Activated CD8-positive, alpha-beta memory T cell treated with anti-CD3 and anti-CD28 coated beads, Interleukin-2, amount 50 U/mL, for 24 hours (primary cell): ENCODE measurements around the gene ADAM15.

Experiments
- DNase-seq: peaks from one replicate; pipeline ENCODE4 v3.0.0-alpha.2; 2020; ENCODE audit errors: extremely low read depth

ADAM15 gene

GRCh38 chr1:155032886-155033285 lies 18.2 kb upstream of the ADAM15 start:
- no peak for DNase-seq

GRCh38 chr1:155033524-155033923 lies 17.6 kb upstream of the ADAM15 start, which contains the start of the genes DCST1 and DCST2:
DCST1 (plus strand) TSS chr1:155033824; CDS start chr1:155034037, 213 bp downstream.
DCST2 (minus strand) TSS chr1:155033781; CDS start chr1:155033701, 80 bp downstream.
- DNase-seq = no peak

- DNase-seq = no peak
Measured at GRCh38 chr1:155034318-155035208, 16.6 kb upstream of the ADAM15 start.

GRCh38 chr1:155035936-155036335 lies 15.2 kb upstream of the ADAM15 start:
- no peak for DNase-seq

- DNase-seq = no peak
Measured at GRCh38 chr1:155037043-155037442, 14.1 kb upstream of the ADAM15 start.

GRCh38 chr1:155037851-155038441 lies 13.2 kb upstream of the ADAM15 start:
- no peak for DNase-seq

- DNase-seq = no peak
Measured at GRCh38 chr1:155038602-155039307, 12.4 kb upstream of the ADAM15 start.

GRCh38 chr1:155039308-155039669 lies 11.8 kb upstream of the ADAM15 start:
- DNase-seq = no peak

GRCh38 chr1:155040358-155041093 lies 10.6 kb upstream of the ADAM15 start:
- DNase-seq = no peak

- DNase-seq = no peak
Measured at GRCh38 chr1:155042789-155043188, 8.3 kb upstream of the ADAM15 start.

GRCh38 chr1:155043301-155043702 lies 7.8 kb upstream of the ADAM15 start:
- no peak for DNase-seq

GRCh38 chr1:155043793-155044192 lies 7.3 kb upstream of the ADAM15 start:
- DNase-seq = no peak

GRCh38 chr1:155044365-155044764 lies 6.8 kb upstream of the ADAM15 start:
- no peak for DNase-seq

GRCh38 chr1:155044812-155045657 lies 6.1 kb upstream of the ADAM15 start:
- DNase-seq = no peak

- DNase-seq = no peak
Measured at GRCh38 chr1:155048449-155049334, 2.4 kb upstream of the ADAM15 start.

- no peak for DNase-seq
Measured at GRCh38 chr1:155049651-155050559, 1.2 kb upstream of the ADAM15 start.

- no peak for DNase-seq
Measured at GRCh38 chr1:155051342-155051776, 243 bp downstream of the ADAM15 start.

GRCh38 chr1:155051777-155052398 lies 772 bp downstream of the ADAM15 start:
- DNase-seq = no peak
